Activated B cell treated with CpG ODN at 0.5 μM for 24 hours (primary cell): ENCODE results near the gene MOB3A. TPM values are rescaled to one million over a fixed set of nuclear protein-coding genes. Genes with fewer than 3 reads are reported as not detected.
A peak's percentile ranks its signal among the peaks of the same experiment; 100 is the strongest.

ENCODE experiments used
- ATAC-seq: fragments of 200-7000 bp; cut with Tn5 transposase; one replicate; pipeline ENCODE4 v1.10.0; 2021; ENCODE audit warnings: low read depth, mild to moderate bottlenecking, moderate library complexity
- CTCF ChIA-PET: fragments of 350-600 bp; sonication (Branson Sonifier 250); formaldehyde crosslinking; loops from one replicate; lab custom pipeline; 2021; ENCODE audit warnings: antibody characterized with exemption; lab: Charles Lee
- POLR2A ChIA-PET: fragments of 350-600 bp; sonication (Branson Sonifier 250); formaldehyde crosslinking; loops from one replicate; lab custom pipeline; 2021; ENCODE audit warnings: antibody characterized with exemption; lab: Charles Lee
- DNase-seq: peaks from one replicate; pipeline ENCODE4 v3.0.0; 2022
- H3K27ac Mint-ChIP-seq: one replicate; pipeline ENCODE4 v1.8.0; 2020; ENCODE audit warnings: mixed read lengths
- H3K27me3 Mint-ChIP-seq: one replicate; pipeline ENCODE4 v1.8.0; 2021; ENCODE audit warnings: mixed read lengths
- H3K36me3 Mint-ChIP-seq: one replicate; pipeline ENCODE4 v1.8.0; 2021; ENCODE audit warnings: low read depth, mixed read lengths
- H3K4me1 Mint-ChIP-seq: one replicate; pipeline ENCODE4 v1.8.0; 2021; ENCODE audit warnings: mixed read lengths
- H3K4me3 Mint-ChIP-seq: one replicate; pipeline ENCODE4 v1.8.0; 2020; ENCODE audit warnings: mild to moderate bottlenecking, mixed read lengths
- H3K9me3 Mint-ChIP-seq: one replicate; pipeline ENCODE4 v1.8.0; 2020; ENCODE audit warnings: mixed read lengths
- CTCF ChIP-seq: fragments of 200-600 bp; IDR thresholded peaks from one replicate; pipeline ENCODE4 v1.8.0; 2022; ENCODE audit warnings: antibody characterized with exemption, mild to moderate bottlenecking
- intact Hi-C: fragments of 100-400 bp; cut with micrococcal nuclease; formaldehyde crosslinking; loops from one replicate; pipeline ENCODE4 v1.15.1; 2024
- total RNA-seq: library from RNA; stranded (reverse); gene quantifications from 2 replicates; pipeline ENCODE4 v1.2.3, GENCODE V29; 2022

Gene MOB3A
- total RNA-seq, 1 donor from 2014 or later: 189 TPM

GRCh38 chr19:2044709-2045500, 51.2 kb downstream of the MOB3A start:
- ChIA-PET POLR2A (interaction anchor here (0.6 to 59.1 kb wide), 8 partner anchors 7 to 1146 kb away, joined by 3 to 2723 read pairs (median 6); partner anchors contain the start of genes IZUMO4, MKNK2 and MOB3A), CTCF (no interaction called here)
- ATAC-seq (no peak), DNase-seq (no peak)
- H3K9me3 Mint-ChIP-seq: no peaks in the 10 kb centered on the region
- H3K27ac Mint-ChIP-seq: peak overlapping the region; percentile 75
- intact Hi-C loops: loop anchor here (5.0 kb wide), 1 partner anchor 122 kb away; no protein-coding TSS in a partner anchor
- no peaks in the 10 kb centered on the region for H3K27me3 Mint-ChIP-seq
- H3K36me3 Mint-ChIP-seq: peaks cover 80% of the 10 kb centered on the region
- TF ChIP-seq CTCF: no peak
- peaks cover 83% of the 10 kb centered on the region for H3K4me1 Mint-ChIP-seq
- H3K4me3 Mint-ChIP-seq: peak overlapping the region; percentile 56

- peak overlapping the region; percentile 70 for H3K4me3 Mint-ChIP-seq
- H3K27me3 Mint-ChIP-seq: no peaks in the 10 kb centered on the region
- no peak for TF ChIP-seq CTCF
- H3K4me1 Mint-ChIP-seq: peaks cover 80% of the 10 kb centered on the region
- DNase-seq (peak; percentile 35), ATAC-seq (no peak)
- no peaks in the 10 kb centered on the region for H3K9me3 Mint-ChIP-seq
- ChIA-PET CTCF (interaction anchor here (1.0 kb wide), 1 partner anchor 44 kb away, joined by 3 read pairs; no protein-coding TSS in a partner anchor), POLR2A (interaction anchor here (0.5 to 59.1 kb wide), 11 partner anchors 6 to 432 kb away, joined by 3 to 2723 read pairs (median 6); partner anchors contain the start of genes IZUMO4, MKNK2 and MOB3A)
- peak overlapping the region; percentile 73 for H3K27ac Mint-ChIP-seq
- intact Hi-C loops: loop anchor here (5.0 kb wide), 1 partner anchor 123 kb away; no protein-coding TSS in a partner anchor
- H3K36me3 Mint-ChIP-seq: peaks cover 76% of the 10 kb centered on the region
Measured at GRCh38 chr19:2043961-2044708, 52.0 kb downstream of the MOB3A start.

GRCh38 chr19:2043251-2043641, 52.9 kb downstream of the MOB3A start:
- H3K27ac Mint-ChIP-seq: peak overlapping the region; percentile 76
- peaks cover 76% of the 10 kb centered on the region for H3K4me1 Mint-ChIP-seq
- intact Hi-C loops: loop anchor here (5.0 kb wide), 1 partner anchor 124 kb away; no protein-coding TSS in a partner anchor

GRCh38 chr19:2042485-2043250, 53.5 kb downstream of the MOB3A start:
- no peak for TF ChIP-seq CTCF
- H3K4me3 Mint-ChIP-seq: peak overlapping the region; percentile 58
- peaks cover 74% of the 10 kb centered on the region for H3K4me1 Mint-ChIP-seq
- ATAC-seq: no peak
- H3K9me3 Mint-ChIP-seq: no peaks in the 10 kb centered on the region
- H3K27ac Mint-ChIP-seq: peak overlapping the region; percentile 76
- H3K36me3 Mint-ChIP-seq: peaks cover 74% of the 10 kb centered on the region
- intact Hi-C loops: loop anchor here (1.0 to 5.0 kb wide), 4 partner anchors 8 to 125 kb away; partner anchors contain the start of genes IZUMO4 and MOB3A
- DNase-seq: peak; percentile 35
- CTCF ChIA-PET: interaction anchor here (0.6 to 1.9 kb wide), 7 partner anchors 10 to 1072 kb away, joined by 3 to 9 read pairs (median 4); no protein-coding TSS in a partner anchor
- H3K27me3 Mint-ChIP-seq: no peaks in the 10 kb centered on the region
- POLR2A ChIA-PET: interaction anchor here (0.6 to 59.1 kb wide), 26 partner anchors 5 to 390 kb away, joined by 3 to 2723 read pairs (median 5); partner anchors contain the start of genes IZUMO4, MKNK2, MOB3A and TCF3

More at GRCh38 chr19:2043251-2043641, 52.9 kb downstream of the MOB3A start:
- peak; percentile 29 for DNase-seq
- Mint-ChIP-seq H3K9me3 (no peaks in the 10 kb centered on the region), H3K27me3 (no peaks in the 10 kb centered on the region), H3K36me3 (peaks cover 76% of the 10 kb centered on the region), H3K4me3 (peak overlapping the region; percentile 70)
- CTCF ChIA-PET: interaction anchor here (0.7 to 1.0 kb wide), 2 partner anchors 45 to 1072 kb away, joined by 3 to 4 read pairs; no protein-coding TSS in a partner anchor
- no peak for ATAC-seq
- POLR2A ChIA-PET: interaction anchor here (0.6 to 59.1 kb wide), 11 partner anchors 5 to 239 kb away, joined by 3 to 2723 read pairs (median 7); partner anchors contain the start of genes IZUMO4, MKNK2 and MOB3A
- no peak for TF ChIP-seq CTCF
